SU-DHL-6 (cell line): ENCODE measurements around the gene ATP5F1E.

Source experiments
- CTCF ChIP-seq: fragments of 200-600 bp; sonication (generic); IDR thresholded peaks from one replicate; pipeline ENCODE4 v1.5.1; 2017; ENCODE audit warnings: antibody characterized with exemption, mild to moderate bottlenecking, low read length, moderate library complexity; ENCODE audit not compliant: insufficient read depth, poor library complexity, severe bottlenecking
- EZH2phosphoT487 ChIP-seq: fragments of 200-600 bp; sonication (generic), shearing (Covaris generic); conservative IDR thresholded peaks from 2 replicates; pipeline ENCODE4 v1.6.1; 2018; ENCODE audit warnings: mild to moderate bottlenecking, antibody characterized with exemption, low read length, moderate library complexity, mixed read lengths

GRCh38 chr20:59044295-59044694, 12.2 kb upstream of the ATP5F1E start:
- TF ChIP-seq CTCF: no peak
- no peak for TF ChIP-seq EZH2phosphoT487
